AG09319 (cell line): ENCODE data around the gene CCDC12.

Source experiments
- DNase-seq: peaks from one replicate; pipeline ENCODE4 v3.0.0-alpha.2; 2010; ENCODE audit warnings: low read depth; ENCODE audit errors: extremely low read depth
- CTCF ChIP-seq: IDR thresholded peaks from 2 replicates; pipeline ENCODE4 v1.5.1; 2011; ENCODE audit warnings: low read depth, mild to moderate bottlenecking, inconsistent platforms, low read length, moderate library complexity

The CCDC12 gene

GRCh38 chr3:46982546-46982945 is 6.0 kb upstream of the CCDC12 start:
- DNase-seq = no peak
- TF ChIP-seq CTCF = no peak

GRCh38 chr3:46981932-46982471 is 5.5 kb upstream of the CCDC12 start:
- DNase-seq = no peak
- no peak for TF ChIP-seq CTCF

GRCh38 chr3:46979958-46980497 is 3.5 kb upstream of the CCDC12 start:
- no peak for TF ChIP-seq CTCF
- no peak for DNase-seq

- no peak for TF ChIP-seq CTCF
- peak; percentile 76 for DNase-seq
Observed at GRCh38 chr3:46978985-46979944, 2.7 kb upstream of the CCDC12 start, which contains the start of gene NBEAL2. TSS of gene NBEAL2 (plus strand) at chr3:46979666. CDS start at chr3:46979862, 196 bp downstream.

GRCh38 chr3:46978381-46978780 is 1.8 kb upstream of the CCDC12 start:
- DNase-seq = no peak
- TF ChIP-seq CTCF = no peak

GRCh38 chr3:46977811-46978195 is 1.3 kb upstream of the CCDC12 start:
- TF ChIP-seq CTCF = no peak

More at GRCh38 chr3:46977811-46978195, 1.3 kb upstream of the CCDC12 start:
- no peak for DNase-seq
